Testis (tissue), 2 donors: ENCODE data around the gene SNX1.

Source experiments
- CTCF ChIP-seq, 3 experiments: fragments of 450-650 bp in 2 of 3; fragments of 200-600 bp in 1 of 3; sonication (generic) in 1 of 3; IDR thresholded peaks; one replicate each; pipeline ENCODE4 v1.5.1; 2016 to 2019; ENCODE audit warnings: antibody characterized with exemption in 3 of 3, mild to moderate bottlenecking in 2 of 3, moderate library complexity in 1 of 3
- POLR2A ChIP-seq: fragments of 450-650 bp; IDR thresholded peaks from one replicate; pipeline ENCODE4 v1.6.1; 2017; ENCODE audit warnings: antibody characterized with exemption, mild to moderate bottlenecking, moderate library complexity

DNA sequence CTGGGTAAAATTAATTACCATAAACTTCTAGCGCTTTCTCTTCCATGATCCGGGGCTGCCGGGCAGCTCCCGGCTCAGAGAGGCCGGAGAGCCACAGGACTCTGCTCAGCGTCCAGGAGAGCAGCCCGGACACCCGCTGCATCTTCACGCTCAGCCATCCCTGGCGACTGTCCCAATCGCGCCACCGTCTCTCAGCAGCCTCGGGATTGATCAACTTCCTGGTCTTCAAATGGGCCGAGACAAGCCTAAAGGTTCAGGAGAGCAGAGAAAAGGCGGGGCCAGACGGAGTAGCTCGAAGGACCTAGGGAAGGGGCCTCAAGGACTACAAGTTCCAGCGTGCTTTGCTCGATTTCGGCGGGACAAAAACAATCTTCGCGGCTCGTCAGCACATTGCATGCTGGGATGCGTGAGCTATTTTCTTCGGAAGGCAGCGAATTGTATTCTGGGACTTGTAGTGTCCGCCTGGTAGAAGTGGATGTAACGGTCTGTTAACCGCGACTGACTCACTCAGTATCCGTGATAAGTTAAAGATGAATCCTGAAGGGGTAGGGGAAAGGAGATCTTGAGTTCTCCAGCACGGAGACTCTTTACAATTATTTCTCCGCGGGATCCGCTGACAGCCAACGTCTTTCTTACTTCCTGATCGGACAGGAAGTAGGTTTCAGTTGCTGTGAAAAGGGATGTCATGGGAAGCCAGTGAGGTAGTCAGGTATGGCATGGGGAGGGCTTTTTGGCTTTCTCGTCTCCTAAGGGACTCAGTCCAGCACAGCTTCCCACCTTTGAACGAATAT is 2.0 kb upstream of the SNX1 start, which contains the start of gene CIAO2A:
- TF ChIP-seq CTCF (IDR thresholded peaks at IDR 0.05) = no peak
- TF ChIP-seq POLR2A = peak; percentile 3
